Left renal pelvis (tissue), 4 donors: Measurements from ENCODE around the gene SP2. TPM values are rescaled to one million over a fixed set of nuclear protein-coding genes. Genes with fewer than 3 reads are reported as not detected.

Experiments
- DNase-seq, 4 donors: peaks; one replicate each; pipeline ENCODE4 v3.0.0-alpha.2; 2013; ENCODE audit warnings: low read depth in 4 of 4, low spot score in 3 of 4
- polyA plus RNA-seq, 4 donors: library from polyadenylated mRNA; unstranded; fragments of 120-200 nt; gene quantifications; one replicate each; pipeline ENCODE4 v1.2.1, GENCODE V29; 2013; ENCODE audit not compliant: insufficient read length in 4 of 4

SP2 gene
- polyA plus RNA-seq, 4 donors = 20.8 to 27.1 (median 23.4) TPM

DNA sequence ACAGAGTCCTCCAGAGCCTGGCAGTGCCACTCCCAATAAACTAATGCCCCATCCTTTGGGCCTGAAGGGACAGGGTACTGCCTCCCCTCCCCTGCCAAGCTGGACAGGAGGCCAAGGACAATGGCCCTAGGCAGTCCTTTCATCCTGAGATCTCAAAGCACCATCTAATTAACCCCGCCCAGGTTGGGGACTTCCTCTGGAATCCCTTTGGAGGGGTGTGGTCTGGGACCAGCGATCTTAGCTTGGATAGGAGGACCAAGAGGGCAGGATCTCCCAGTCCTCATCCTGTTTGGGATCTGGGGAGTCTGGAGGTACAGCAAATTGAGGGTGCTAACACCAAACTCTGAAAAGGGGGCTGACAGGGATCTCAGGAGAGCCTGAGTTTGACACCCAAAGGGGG is 26.9 kb upstream of the SP2 start:
- no peak for DNase-seq

- DNase-seq = no peak
Observed at GRCh38 chr17:47870056-47870455, 26.0 kb upstream of the SP2 start.

DNA sequence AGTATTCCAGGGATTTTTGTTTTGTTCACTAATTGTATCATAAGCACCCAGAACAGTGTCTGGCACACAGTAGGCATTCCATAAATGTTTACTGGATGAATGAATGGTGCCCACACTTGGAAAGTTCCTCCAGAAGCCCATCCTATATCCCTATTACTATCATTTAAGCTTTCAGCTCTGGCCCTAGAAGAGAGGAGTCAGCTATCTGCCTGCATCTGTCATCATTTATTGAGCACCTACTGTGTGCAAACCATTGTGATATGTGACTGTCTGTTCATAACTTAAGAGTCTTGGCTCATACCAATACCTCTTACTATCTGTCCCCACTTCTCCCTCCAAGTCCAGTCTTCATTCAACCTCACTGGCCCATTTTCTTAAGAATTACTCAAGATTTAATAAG is 25.0 kb upstream of the SP2 start:
- no peak for DNase-seq

DNA sequence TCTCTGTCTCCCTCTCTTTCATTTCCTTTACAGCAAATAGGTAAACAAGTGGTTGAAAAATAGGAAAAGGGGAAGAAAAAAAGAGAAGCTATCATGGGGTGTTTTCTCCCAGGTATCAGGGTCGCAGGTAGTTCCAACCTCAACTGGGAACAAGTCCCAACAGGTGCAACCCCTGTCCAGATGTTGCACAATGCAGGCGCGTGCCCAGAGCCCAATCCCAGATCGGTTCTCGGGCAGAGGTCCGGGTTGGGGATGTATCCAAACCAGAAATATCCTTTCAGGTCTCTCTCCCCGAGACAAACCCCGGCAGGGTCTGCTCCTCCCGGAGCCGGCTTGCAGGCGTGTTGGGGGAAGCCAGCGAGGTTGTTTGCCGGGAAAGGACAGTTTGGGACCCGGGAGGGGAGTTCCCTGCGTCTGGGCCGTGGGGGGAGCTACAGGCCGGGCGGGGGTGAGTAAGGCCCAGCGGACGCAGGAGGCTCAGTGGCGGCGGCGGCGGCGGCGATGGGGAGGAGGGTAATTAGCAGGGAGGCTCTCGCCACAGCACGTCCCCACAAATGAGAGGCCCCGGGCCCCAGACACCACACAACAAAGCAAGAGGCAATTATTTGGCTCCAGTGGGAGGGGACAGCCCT is 23.9 kb upstream of the SP2 start:
- no peak for DNase-seq

GRCh38 chr17:47872651-47873161 is 23.3 kb upstream of the SP2 start:
- DNase-seq = no peak

- no peak for DNase-seq
Observed at GRCh38 chr17:47873200-47874090, 22.6 kb upstream of the SP2 start.

GRCh38 chr17:47875011-47875985 is 20.7 kb upstream of the SP2 start:
- DNase-seq = no peak

- DNase-seq = peak in 1 of 4 donors; percentile 73
Observed at GRCh38 chr17:47877368-47878034, 18.5 kb upstream of the SP2 start.

DNA sequence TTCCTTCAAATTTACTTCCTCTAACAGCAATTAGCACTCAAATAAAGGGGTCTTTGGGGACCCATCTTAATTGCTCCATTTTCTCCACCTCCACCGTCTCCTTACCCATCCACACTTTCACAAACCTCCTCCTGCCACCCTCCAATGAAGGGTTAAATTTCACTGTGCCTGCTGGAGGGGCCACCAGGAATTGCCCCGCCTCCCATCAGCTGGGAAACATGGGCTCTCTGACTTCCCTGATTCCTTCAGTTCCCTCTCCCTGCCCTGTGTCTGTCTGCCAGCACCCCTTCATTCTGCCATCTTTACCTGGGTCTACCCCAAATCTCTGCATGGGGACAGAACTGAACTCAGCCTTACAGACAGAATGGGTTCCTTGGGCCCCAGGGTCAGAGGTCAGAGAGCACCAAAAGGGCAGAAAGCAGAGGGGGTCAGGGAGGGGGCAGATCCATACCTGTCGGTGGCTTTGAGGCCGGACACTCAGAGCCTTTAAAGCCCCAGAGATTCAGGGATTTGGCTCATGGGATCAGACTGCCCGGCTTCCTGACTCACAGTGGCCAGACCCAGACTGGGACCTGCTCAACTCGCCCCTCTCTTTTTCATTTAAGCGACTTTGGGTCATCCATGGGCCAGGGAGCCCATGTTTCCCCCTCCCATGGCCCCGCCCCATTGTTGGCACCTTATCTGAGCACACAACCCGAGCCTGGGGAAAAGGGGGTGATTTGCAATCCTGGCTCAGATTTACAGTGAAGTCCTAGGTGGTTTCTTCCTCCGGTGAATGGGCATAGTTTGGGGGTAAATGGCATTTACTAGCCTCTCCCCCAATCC is 17.6 kb upstream of the SP2 start:
- DNase-seq = no peak

DNA sequence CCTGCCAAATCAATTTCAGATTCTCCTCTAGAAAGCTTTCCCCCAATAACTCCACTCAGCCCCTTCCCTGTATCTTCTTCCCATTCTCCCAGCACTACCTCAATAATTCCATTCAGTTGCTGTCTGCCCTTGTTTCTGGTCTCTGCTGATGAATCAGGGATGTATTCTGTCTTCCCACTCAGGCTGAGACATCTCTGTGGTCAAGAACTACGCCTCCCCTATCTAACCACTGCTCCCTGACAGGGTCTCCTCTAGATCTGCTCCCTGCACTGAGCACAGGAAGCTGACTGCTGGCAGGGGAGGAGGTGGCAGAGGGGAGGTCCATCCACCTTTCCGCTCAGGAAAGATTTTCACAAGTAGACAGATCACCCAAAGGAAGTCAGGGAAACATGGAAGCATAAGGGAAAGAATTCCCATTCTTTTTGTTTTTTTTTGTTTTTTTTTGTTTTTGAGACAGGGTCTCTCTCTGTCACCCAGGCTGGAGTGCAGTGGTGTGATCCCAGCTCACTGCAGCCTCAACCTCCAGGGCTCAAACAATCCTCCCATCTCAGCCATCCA is 16.9 kb upstream of the SP2 start:
- no peak for DNase-seq

- no peak for DNase-seq
Observed at GRCh38 chr17:47879776-47880454, 16.1 kb upstream of the SP2 start.

DNA sequence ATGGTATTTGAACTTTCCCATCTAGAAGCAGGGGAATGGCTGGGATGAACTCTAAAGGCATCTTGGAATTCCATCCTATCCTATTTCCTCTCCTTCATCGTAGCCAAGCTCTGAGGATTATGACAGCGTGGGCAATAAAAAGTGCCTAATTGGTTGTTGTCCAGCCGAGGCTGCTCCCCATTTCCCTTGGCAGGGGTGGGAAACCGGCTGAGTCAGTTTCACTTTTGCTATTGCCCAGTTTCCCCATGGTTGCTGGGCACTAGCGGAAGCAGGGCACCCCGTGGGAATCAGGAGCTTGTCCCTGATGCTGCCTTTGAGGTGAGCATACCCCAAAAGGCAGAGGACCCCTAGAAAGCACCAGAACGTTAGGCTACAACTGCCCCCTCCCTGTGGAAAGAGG is 13.8 kb upstream of the SP2 start:
- DNase-seq = no peak

GRCh38 chr17:47882695-47883588 is 13.1 kb upstream of the SP2 start:
- DNase-seq = no peak

DNA sequence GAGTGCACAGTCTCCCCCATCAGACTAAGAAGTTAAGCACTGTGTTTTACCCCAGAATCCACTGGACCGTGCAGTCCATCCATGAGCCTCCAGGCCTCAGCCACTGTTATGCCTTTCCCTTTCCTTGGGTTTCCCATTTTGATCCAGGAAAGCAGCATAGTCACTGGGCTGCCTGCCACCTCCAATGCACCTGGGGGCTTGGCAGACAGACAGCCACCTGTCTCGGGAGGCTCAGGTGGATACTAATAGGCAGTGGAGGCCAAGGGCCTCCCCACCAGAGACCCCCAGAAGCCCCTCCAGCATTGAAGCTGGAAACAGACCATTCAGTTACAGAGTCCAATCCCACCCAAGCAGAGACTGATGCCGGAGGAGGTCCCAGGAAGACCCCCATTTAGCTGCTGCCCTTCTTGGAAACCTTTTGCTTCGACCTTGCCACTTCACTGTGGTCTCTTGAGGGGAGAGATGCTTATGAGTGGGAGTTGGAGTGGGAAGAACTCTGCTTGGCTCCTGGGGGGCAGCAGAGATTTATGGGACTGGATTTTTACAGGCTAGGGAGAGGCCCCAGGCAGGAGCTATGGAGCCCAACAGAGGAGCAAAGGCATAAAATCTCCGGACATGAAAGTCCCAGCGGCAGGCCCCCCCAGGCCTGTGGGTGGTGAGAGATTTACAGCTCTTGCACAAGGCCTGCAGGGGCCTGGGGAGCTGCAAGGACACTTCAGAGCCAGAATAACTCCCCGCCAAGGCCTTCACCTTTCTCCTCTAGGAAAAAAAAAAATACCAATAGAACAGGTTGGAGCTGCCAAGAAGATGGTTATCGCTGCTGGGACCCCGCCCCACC is 12.2 kb upstream of the SP2 start:
- no peak for DNase-seq

GRCh38 chr17:47884427-47884740 is 11.7 kb upstream of the SP2 start:
- DNase-seq = no peak

DNA sequence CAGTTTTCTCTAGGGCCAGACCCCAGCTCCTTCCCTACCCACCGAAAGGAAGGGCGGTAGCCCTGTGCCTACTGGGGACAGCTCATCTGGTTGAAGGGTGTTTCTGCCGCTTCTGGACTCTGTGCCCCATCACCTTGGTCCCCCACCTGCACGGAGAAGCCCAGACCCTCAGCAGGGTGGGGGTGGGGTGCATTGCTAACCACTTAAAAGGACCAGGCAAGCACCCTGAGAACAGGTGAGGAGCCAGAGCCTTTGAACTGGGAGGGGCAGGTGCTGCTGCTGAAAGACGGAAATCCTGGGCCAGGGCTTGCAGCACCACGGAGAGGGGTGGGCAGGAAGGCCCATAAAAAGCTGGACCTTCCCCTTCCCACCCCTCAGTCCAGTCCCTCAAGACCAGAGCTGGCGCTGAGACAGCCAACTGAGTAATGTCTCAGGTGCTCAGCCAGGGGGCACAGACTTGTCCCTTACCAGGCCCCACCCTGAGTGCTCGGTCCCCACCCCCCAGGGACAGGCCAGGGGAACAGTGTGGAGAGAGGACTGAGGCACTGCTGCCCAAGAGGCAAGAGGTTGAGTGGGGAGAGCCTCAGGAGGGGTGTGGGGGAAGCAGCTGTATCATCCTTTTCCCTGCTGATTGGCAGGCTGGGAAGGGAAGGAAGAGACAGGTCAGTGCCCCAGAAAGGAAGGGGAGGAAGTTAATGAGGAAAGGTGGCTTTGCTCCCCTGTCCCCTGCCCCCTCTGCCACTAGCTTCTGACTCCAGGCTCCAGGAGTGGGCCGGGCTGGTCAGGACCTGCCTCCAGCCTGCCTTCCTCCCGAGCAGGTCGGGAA is 10.9 kb upstream of the SP2 start:
- no peak for DNase-seq
